ENCODE measurements around the gene SHROOM1.

DNA sequence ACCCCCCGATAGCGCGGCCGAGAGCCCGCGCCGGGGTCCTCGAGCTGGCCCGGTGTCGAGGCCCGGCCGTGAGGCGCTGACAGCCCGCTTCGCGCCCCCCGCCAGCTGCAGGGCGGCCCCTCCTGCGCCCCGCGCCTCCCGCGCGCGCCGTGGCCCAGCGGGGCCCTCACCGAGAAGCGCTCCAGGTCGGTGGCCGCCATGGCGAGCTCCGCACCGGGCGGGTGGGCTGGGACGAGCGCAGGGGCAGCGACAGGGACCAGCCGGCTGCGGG lies 53.6 kb downstream of the SHROOM1 start:
- TF ChIP-seq POLR2A (IDR thresholded peaks at IDR 0.05; ENCODE audit: low read depth, low read length): no peak
- TF ChIP-seq, protein P1, sequence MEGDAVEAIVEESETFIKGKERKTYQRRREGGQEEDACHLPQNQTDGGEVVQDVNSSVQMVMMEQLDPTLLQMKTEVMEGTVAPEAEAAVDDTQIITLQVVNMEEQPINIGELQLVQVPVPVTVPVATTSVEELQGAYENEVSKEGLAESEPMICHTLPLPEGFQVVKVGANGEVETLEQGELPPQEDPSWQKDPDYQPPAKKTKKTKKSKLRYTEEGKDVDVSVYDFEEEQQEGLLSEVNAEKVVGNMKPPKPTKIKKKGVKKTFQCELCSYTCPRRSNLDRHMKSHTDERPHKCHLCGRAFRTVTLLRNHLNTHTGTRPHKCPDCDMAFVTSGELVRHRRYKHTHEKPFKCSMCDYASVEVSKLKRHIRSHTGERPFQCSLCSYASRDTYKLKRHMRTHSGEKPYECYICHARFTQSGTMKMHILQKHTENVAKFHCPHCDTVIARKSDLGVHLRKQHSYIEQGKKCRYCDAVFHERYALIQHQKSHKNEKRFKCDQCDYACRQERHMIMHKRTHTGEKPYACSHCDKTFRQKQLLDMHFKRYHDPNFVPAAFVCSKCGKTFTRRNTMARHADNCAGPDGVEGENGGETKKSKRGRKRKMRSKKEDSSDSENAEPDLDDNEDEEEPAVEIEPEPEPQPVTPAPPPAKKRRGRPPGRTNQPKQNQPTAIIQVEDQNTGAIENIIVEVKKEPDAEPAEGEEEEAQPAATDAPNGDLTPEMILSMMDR (IDR thresholded peaks at IDR 0.05; ENCODE audit: extremely low read depth in 1 of 2, insufficient read depth in 1 of 2, low read depth in 1 of 2, low read length in 2 of 2): no peak
- TF ChIP-seq POLR2AphosphoS5 (IDR thresholded peaks at IDR 0.05; ENCODE audit: insufficient read depth, low read depth, low read length): no peak
- TF ChIP-seq EZH2 (IDR thresholded peaks at IDR 0.05; ENCODE audit: borderline replicate concordance, low read depth, low read length, severe bottlenecking): no peak
- TF ChIP-seq, protein P2, sequence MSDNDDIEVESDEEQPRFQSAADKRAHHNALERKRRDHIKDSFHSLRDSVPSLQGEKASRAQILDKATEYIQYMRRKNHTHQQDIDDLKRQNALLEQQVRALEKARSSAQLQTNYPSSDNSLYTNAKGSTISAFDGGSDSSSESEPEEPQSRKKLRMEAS (IDR thresholded peaks at IDR 0.05; ENCODE audit: insufficient read depth, insufficient read length): no peak
- TF ChIP-seq JUN (IDR thresholded peaks at IDR 0.05; ENCODE audit: borderline replicate concordance, insufficient read depth, insufficient read length, low read depth): no peak
- TF ChIP-seq FOS (IDR thresholded peaks at IDR 0.05; ENCODE audit: borderline replicate concordance, insufficient read depth, low read length): no peak
- TF ChIP-seq MYC (IDR thresholded peaks at IDR 0.05; ENCODE audit: low read depth, low read length): no peak
